ENCODE results near the gene AFDN.

Gene AFDN

DNA sequence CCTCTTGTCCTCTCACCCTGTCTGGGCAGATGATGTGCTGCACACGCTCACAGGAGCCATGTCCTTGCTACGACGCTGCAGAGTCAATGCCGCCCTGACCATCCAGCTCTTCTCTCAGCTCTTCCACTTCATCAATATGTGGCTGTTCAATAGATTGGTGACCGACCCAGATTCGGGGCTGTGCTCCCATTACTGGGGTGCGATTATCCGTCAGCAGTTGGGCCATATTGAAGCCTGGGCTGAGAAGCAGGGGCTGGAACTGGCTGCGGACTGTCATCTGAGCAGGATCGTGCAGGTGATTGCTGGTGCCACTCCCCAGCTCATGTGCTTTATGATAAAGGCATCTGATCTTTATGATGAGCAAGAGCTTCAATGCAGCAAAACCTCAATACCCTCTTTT, 88.4 kb downstream of the AFDN start:
- no peak overlapping the region for H2AFZ ChIP-seq (ENCODE audit: low read depth, low read length, severe bottlenecking)
- no peaks in the 10 kb centered on the region for H3K9me2 ChIP-seq (replicated peaks; ENCODE audit: insufficient read depth, low read length)
- H3K27ac ChIP-seq (ENCODE audit: low read depth, low read length), result no peak overlapping the region
- H4K20me1 ChIP-seq (ENCODE audit: low read depth, low read length), result no peaks in the 10 kb centered on the region
- H3F3A ChIP-seq (ENCODE audit: insufficient read depth), result no peaks in the 10 kb centered on the region
- no peaks in the 10 kb centered on the region for H3K27me3 ChIP-seq (ENCODE audit: low read length)
- H3K9ac ChIP-seq (ENCODE audit: low read length), result no peak overlapping the region
- no peak for TF ChIP-seq EZH2phosphoT487 (conservative IDR thresholded peaks at IDR 0.05; ENCODE audit: low read length)
- no peak overlapping the region for H3K4me3 ChIP-seq (ENCODE audit: insufficient read depth, low read length, poor library complexity, severe bottlenecking)
- H3K79me2 ChIP-seq (ENCODE audit: insufficient read depth, low read length), result no peaks in the 10 kb centered on the region
- no peaks in the 10 kb centered on the region for H3K36me3 ChIP-seq (ENCODE audit: low read length)
- H3K9me3 ChIP-seq (ENCODE audit: insufficient read depth, low read length), result no peaks in the 10 kb centered on the region
- no peak overlapping the region for H3K4me2 ChIP-seq (ENCODE audit: low read depth, low read length, poor library complexity, severe bottlenecking)

DNA sequence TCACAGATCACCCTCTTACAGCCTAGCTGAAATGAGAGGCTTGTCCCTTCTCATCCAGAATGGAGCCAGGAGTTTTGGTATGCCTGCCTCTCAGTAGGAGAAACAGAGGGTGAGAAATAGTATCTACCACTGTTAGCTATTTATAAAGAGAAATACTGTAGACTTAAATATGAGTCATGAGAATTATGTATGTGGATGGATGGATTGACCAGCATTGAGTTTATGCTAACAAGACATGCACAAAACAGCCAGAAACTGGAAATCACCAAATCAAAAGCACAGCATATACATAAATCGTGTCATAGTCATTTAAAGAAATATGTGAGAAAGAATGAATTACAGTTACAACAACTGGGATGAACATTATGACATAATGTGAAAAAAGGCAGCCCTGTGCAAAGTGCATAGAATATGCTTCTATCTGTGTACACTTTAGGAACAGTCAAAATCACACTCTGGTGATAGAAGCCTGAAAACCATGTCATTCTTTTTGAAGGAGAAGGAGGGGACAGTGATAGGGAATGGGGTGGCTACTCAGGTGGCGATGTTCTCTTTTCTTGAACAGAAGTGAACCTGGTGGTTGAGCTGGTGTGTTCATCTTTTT, 90.9 kb downstream of the AFDN start:
- H3K4me2 ChIP-seq (ENCODE audit: low read depth, low read length, poor library complexity, severe bottlenecking), result no peak overlapping the region
- H3K9me3 ChIP-seq (ENCODE audit: insufficient read depth, low read length), result no peaks in the 10 kb centered on the region
- no peak overlapping the region for H2AFZ ChIP-seq (ENCODE audit: low read depth, low read length, severe bottlenecking)
- H3K79me2 ChIP-seq (ENCODE audit: insufficient read depth, low read length), result no peaks in the 10 kb centered on the region
- no peaks in the 10 kb centered on the region for H4K20me1 ChIP-seq (ENCODE audit: low read depth, low read length)
- no peak overlapping the region for H3K4me3 ChIP-seq (ENCODE audit: insufficient read depth, low read length, poor library complexity, severe bottlenecking)
- no peak overlapping the region for H3K27ac ChIP-seq (ENCODE audit: low read depth, low read length)
- H3K9me2 ChIP-seq (replicated peaks; ENCODE audit: insufficient read depth, low read length), result no peaks in the 10 kb centered on the region
- no peaks in the 10 kb centered on the region for H3K27me3 ChIP-seq (ENCODE audit: low read length)
- no peaks in the 10 kb centered on the region for H3K36me3 ChIP-seq (ENCODE audit: low read length)
- no peak overlapping the region for H3K9ac ChIP-seq (ENCODE audit: low read length)
- no peaks in the 10 kb centered on the region for H3F3A ChIP-seq (ENCODE audit: insufficient read depth)
- TF ChIP-seq, protein P1, sequence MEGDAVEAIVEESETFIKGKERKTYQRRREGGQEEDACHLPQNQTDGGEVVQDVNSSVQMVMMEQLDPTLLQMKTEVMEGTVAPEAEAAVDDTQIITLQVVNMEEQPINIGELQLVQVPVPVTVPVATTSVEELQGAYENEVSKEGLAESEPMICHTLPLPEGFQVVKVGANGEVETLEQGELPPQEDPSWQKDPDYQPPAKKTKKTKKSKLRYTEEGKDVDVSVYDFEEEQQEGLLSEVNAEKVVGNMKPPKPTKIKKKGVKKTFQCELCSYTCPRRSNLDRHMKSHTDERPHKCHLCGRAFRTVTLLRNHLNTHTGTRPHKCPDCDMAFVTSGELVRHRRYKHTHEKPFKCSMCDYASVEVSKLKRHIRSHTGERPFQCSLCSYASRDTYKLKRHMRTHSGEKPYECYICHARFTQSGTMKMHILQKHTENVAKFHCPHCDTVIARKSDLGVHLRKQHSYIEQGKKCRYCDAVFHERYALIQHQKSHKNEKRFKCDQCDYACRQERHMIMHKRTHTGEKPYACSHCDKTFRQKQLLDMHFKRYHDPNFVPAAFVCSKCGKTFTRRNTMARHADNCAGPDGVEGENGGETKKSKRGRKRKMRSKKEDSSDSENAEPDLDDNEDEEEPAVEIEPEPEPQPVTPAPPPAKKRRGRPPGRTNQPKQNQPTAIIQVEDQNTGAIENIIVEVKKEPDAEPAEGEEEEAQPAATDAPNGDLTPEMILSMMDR (IDR thresholded peaks at IDR 0.05; ENCODE audit: insufficient read depth, low read length, poor library complexity, severe bottlenecking), result no peak
- TF ChIP-seq EZH2phosphoT487 (conservative IDR thresholded peaks at IDR 0.05; ENCODE audit: low read length), result no peak

- Histone ChIP-seq H3K27me3 (ENCODE audit: low read length) (no peaks in the 10 kb centered on the region), H3F3A (ENCODE audit: insufficient read depth) (no peaks in the 10 kb centered on the region), H2AFZ (ENCODE audit: low read depth, low read length, severe bottlenecking) (no peak overlapping the region), H4K20me1 (ENCODE audit: low read depth, low read length) (no peaks in the 10 kb centered on the region), H3K4me3 (ENCODE audit: insufficient read depth, low read length, poor library complexity, severe bottlenecking) (no peak overlapping the region), H3K9me2 (replicated peaks; ENCODE audit: insufficient read depth, low read length) (no peaks in the 10 kb centered on the region), H3K27ac (ENCODE audit: low read depth, low read length) (no peak overlapping the region), H3K36me3 (ENCODE audit: low read length) (no peaks in the 10 kb centered on the region), H3K4me2 (ENCODE audit: low read depth, low read length, poor library complexity, severe bottlenecking) (no peak overlapping the region), H3K9me3 (ENCODE audit: insufficient read depth, low read length) (no peaks in the 10 kb centered on the region), H3K79me2 (ENCODE audit: insufficient read depth, low read length) (no peaks in the 10 kb centered on the region), H3K9ac (ENCODE audit: low read length) (no peak overlapping the region)
- TF ChIP-seq, protein P1 (IDR thresholded peaks at IDR 0.05; ENCODE audit: insufficient read depth, low read length, poor library complexity, severe bottlenecking), result no peak
- no peak for TF ChIP-seq EZH2phosphoT487 (conservative IDR thresholded peaks at IDR 0.05; ENCODE audit: low read length)
Observed at GRCh38 chr6:167918548-167919278, 92.0 kb downstream of the AFDN start.

- TF ChIP-seq, protein P1 (IDR thresholded peaks at IDR 0.05; ENCODE audit: insufficient read depth, low read length, poor library complexity, severe bottlenecking), result no peak
- no peak for TF ChIP-seq EZH2phosphoT487 (conservative IDR thresholded peaks at IDR 0.05; ENCODE audit: low read length)
- Histone ChIP-seq H3K27ac (ENCODE audit: low read depth, low read length) (no peak overlapping the region), H2AFZ (ENCODE audit: low read depth, low read length, severe bottlenecking) (no peak overlapping the region), H3K79me2 (ENCODE audit: insufficient read depth, low read length) (no peaks in the 10 kb centered on the region), H3K27me3 (ENCODE audit: low read length) (no peaks in the 10 kb centered on the region), H4K20me1 (ENCODE audit: low read depth, low read length) (no peaks in the 10 kb centered on the region), H3K9me3 (ENCODE audit: insufficient read depth, low read length) (no peaks in the 10 kb centered on the region), H3K9ac (ENCODE audit: low read length) (no peak overlapping the region), H3K4me2 (ENCODE audit: low read depth, low read length, poor library complexity, severe bottlenecking) (no peak overlapping the region), H3K4me3 (ENCODE audit: insufficient read depth, low read length, poor library complexity, severe bottlenecking) (no peak overlapping the region), H3F3A (ENCODE audit: insufficient read depth) (no peaks in the 10 kb centered on the region), H3K36me3 (ENCODE audit: low read length) (no peaks in the 10 kb centered on the region), H3K9me2 (replicated peaks; ENCODE audit: insufficient read depth, low read length) (no peaks in the 10 kb centered on the region)
Observed at GRCh38 chr6:167919349-167919748, 92.6 kb downstream of the AFDN start.

Data from SU-DHL-6 (cell line).